WTC11 (cell line): ENCODE data around the gene CCL17.

Experiments
- AFF4 ChIP-seq: sonication (generic); formaldehyde crosslinking; IDR thresholded peaks from 2 replicates; pipeline ENCODE4 v1.8.1; 2023; ENCODE audit warnings: mild to moderate bottlenecking, missing genetic modification reagents, borderline replicate concordance
- ATF3 ChIP-seq: sonication (generic); formaldehyde crosslinking; conservative IDR thresholded peaks from 2 replicates; pipeline ENCODE4 v1.8.1; 2022; ENCODE audit warnings: mild to moderate bottlenecking, missing genetic modification reagents
- CBFB ChIP-seq: sonication (generic); formaldehyde crosslinking; IDR thresholded peaks from 2 replicates; pipeline ENCODE4 v1.8.1; 2022; ENCODE audit warnings: mild to moderate bottlenecking, low read depth, missing genetic modification reagents
- ESRRA ChIP-seq: sonication (generic); formaldehyde crosslinking; IDR thresholded peaks from 2 replicates; pipeline ENCODE4 v1.8.1; 2022; ENCODE audit warnings: mild to moderate bottlenecking, missing genetic modification reagents, borderline replicate concordance
- FOXP1 ChIP-seq: sonication (generic); formaldehyde crosslinking; IDR thresholded peaks from 2 replicates; pipeline ENCODE4 v1.8.0; 2022; ENCODE audit warnings: missing genetic modification reagents, mild to moderate bottlenecking, moderate library complexity, borderline replicate concordance
- JUN ChIP-seq: sonication (generic); formaldehyde crosslinking; IDR thresholded peaks from 2 replicates; pipeline ENCODE4 v1.8.0; 2023; ENCODE audit warnings: mild to moderate bottlenecking, missing genetic modification reagents
- MXD4 ChIP-seq: fragments of 250-450 bp; sonication (Bioruptor Pico); IDR thresholded peaks from 2 replicates; pipeline ENCODE4 v1.8.0; 2021; ENCODE audit warnings: mild to moderate bottlenecking, moderate library complexity, borderline replicate concordance
- NFE2L1 ChIP-seq: sonication (generic); formaldehyde crosslinking; IDR thresholded peaks from 2 replicates; pipeline ENCODE4 v1.8.1; 2023; ENCODE audit warnings: missing genetic modification reagents
- NR2C2 ChIP-seq: sonication (generic); formaldehyde crosslinking; IDR thresholded peaks from 2 replicates; pipeline ENCODE4 v1.8.0; 2022; ENCODE audit warnings: mild to moderate bottlenecking, missing genetic modification reagents
- TCF7 ChIP-seq: sonication (generic); formaldehyde crosslinking; IDR thresholded peaks from 2 replicates; pipeline ENCODE4 v1.8.0; 2022; ENCODE audit warnings: mild to moderate bottlenecking, low read depth, missing genetic modification reagents, moderate library complexity
- USF1 ChIP-seq: sonication (generic); formaldehyde crosslinking; IDR thresholded peaks from 2 replicates; pipeline ENCODE4 v1.8.0; 2022; ENCODE audit warnings: mild to moderate bottlenecking, missing genetic modification reagents
- ZNF263 ChIP-seq: sonication (generic); formaldehyde crosslinking; IDR thresholded peaks from 2 replicates; pipeline ENCODE4 v1.8.1; 2022; ENCODE audit warnings: low read depth, mild to moderate bottlenecking, moderate library complexity, missing genetic modification reagents
- TF ChIP-seq, protein P1 (sequence below): fragments of 200-600 bp; IDR thresholded peaks from 2 replicates; pipeline ENCODE4 v1.8.0; 2022; ENCODE audit warnings: antibody characterized with exemption

- TF ChIP-seq, protein P1, sequence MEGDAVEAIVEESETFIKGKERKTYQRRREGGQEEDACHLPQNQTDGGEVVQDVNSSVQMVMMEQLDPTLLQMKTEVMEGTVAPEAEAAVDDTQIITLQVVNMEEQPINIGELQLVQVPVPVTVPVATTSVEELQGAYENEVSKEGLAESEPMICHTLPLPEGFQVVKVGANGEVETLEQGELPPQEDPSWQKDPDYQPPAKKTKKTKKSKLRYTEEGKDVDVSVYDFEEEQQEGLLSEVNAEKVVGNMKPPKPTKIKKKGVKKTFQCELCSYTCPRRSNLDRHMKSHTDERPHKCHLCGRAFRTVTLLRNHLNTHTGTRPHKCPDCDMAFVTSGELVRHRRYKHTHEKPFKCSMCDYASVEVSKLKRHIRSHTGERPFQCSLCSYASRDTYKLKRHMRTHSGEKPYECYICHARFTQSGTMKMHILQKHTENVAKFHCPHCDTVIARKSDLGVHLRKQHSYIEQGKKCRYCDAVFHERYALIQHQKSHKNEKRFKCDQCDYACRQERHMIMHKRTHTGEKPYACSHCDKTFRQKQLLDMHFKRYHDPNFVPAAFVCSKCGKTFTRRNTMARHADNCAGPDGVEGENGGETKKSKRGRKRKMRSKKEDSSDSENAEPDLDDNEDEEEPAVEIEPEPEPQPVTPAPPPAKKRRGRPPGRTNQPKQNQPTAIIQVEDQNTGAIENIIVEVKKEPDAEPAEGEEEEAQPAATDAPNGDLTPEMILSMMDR: no peak
- TF ChIP-seq ZNF263 (CRISPR knock-in tag) (no peak), NR2C2 (CRISPR knock-in tag) (no peak), ATF3 (CRISPR knock-in tag) (no peak), CBFB (no peak), AFF4 (CRISPR knock-in tag) (no peak), TCF7 (CRISPR knock-in tag) (no peak), FOXP1 (no peak), MXD4 (CRISPR knock-in tag) (no peak), ESRRA (CRISPR knock-in tag) (no peak), USF1 (CRISPR knock-in tag) (no peak), JUN (CRISPR knock-in tag) (no peak), NFE2L1 (CRISPR knock-in tag) (no peak)
These were observed 46.5 kb upstream of the CCL17 start for GRCh38 chr16:57358086-57358420.
